ENCODE results near the gene ACOX3. TPM values are rescaled to one million over a fixed set of nuclear protein-coding genes. Genes with fewer than 3 reads are reported as not detected.

ACOX3 gene
- total and polyA plus RNA-seq, 2 donors (not counting 1 experiment from before 2014, with no cell fraction given): 6.8 to 23.8 TPM

DNA sequence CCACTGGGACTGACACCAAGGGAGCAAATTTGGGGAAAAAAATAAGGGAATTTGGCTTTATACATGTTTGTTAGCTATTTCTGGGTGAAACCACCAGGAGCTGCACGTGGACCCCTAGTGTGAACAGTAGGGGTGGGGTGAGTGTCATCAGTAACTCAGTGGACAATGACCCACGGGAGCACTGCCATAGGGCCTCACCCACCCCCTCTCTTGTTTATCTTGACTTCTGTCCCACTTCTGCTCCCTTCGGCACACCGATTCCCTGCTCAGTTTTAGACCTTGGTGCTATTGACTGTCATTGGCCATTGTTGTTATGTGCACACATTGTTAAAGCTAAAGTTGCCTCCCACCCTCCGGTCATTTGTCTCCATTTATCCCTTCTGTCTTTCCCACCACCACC is 9.0 kb downstream of the ACOX3 start:
- no peak overlapping the region for H2AFZ ChIP-seq (ENCODE audit: low read length)
- H3K4me2 ChIP-seq (ENCODE audit: extremely low read depth, insufficient read depth, low read length): no peak overlapping the region
- H3K4me3 ChIP-seq (replicated peaks in 1 of 4; ENCODE audit: control extremely low read depth in 1 of 4, insufficient read depth in 1 of 4, low read depth in 3 of 4, low read length in 4 of 4): no peak overlapping the region
- H3K36me3 ChIP-seq (ENCODE audit: control insufficient read depth, insufficient read depth, low read length): no peaks in the 10 kb centered on the region
- peaks cover 2% of the 10 kb centered on the region for H3K79me2 ChIP-seq (ENCODE audit: control insufficient read depth, insufficient read depth, low read length)
- DNase-seq (ENCODE audit: low read depth in 2 of 2): no peak
- H3K27ac ChIP-seq (ENCODE audit: insufficient read depth, low read length): no peak overlapping the region
- H4K20me1 ChIP-seq (ENCODE audit: control insufficient read depth, extremely low read depth, insufficient read depth, low read length): no peaks in the 10 kb centered on the region
- H3K4me1 ChIP-seq (ENCODE audit: control insufficient read depth, extremely low read depth, insufficient read depth, low read length): peaks cover 8% of the 10 kb centered on the region
- H3K27me3 ChIP-seq (ENCODE audit: control insufficient read depth, insufficient read depth, low read length): no peaks in the 10 kb centered on the region
- TF ChIP-seq EZH2 (IDR thresholded peaks at IDR 0.05; ENCODE audit: low read length, missing control alignments): no peak
- TF ChIP-seq, protein P1, sequence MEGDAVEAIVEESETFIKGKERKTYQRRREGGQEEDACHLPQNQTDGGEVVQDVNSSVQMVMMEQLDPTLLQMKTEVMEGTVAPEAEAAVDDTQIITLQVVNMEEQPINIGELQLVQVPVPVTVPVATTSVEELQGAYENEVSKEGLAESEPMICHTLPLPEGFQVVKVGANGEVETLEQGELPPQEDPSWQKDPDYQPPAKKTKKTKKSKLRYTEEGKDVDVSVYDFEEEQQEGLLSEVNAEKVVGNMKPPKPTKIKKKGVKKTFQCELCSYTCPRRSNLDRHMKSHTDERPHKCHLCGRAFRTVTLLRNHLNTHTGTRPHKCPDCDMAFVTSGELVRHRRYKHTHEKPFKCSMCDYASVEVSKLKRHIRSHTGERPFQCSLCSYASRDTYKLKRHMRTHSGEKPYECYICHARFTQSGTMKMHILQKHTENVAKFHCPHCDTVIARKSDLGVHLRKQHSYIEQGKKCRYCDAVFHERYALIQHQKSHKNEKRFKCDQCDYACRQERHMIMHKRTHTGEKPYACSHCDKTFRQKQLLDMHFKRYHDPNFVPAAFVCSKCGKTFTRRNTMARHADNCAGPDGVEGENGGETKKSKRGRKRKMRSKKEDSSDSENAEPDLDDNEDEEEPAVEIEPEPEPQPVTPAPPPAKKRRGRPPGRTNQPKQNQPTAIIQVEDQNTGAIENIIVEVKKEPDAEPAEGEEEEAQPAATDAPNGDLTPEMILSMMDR (conservative IDR thresholded peaks at IDR 0.05 in 1 of 2, IDR thresholded peaks at IDR 0.05 in 1 of 2; ENCODE audit: low read depth in 1 of 2, low read length in 2 of 2): no peak
- H3K9ac ChIP-seq (ENCODE audit: insufficient read depth, low read length): no peak overlapping the region
- H3K9me3 ChIP-seq (ENCODE audit: control insufficient read depth, insufficient read depth, low read depth, low read length): no peaks in the 10 kb centered on the region

DNA sequence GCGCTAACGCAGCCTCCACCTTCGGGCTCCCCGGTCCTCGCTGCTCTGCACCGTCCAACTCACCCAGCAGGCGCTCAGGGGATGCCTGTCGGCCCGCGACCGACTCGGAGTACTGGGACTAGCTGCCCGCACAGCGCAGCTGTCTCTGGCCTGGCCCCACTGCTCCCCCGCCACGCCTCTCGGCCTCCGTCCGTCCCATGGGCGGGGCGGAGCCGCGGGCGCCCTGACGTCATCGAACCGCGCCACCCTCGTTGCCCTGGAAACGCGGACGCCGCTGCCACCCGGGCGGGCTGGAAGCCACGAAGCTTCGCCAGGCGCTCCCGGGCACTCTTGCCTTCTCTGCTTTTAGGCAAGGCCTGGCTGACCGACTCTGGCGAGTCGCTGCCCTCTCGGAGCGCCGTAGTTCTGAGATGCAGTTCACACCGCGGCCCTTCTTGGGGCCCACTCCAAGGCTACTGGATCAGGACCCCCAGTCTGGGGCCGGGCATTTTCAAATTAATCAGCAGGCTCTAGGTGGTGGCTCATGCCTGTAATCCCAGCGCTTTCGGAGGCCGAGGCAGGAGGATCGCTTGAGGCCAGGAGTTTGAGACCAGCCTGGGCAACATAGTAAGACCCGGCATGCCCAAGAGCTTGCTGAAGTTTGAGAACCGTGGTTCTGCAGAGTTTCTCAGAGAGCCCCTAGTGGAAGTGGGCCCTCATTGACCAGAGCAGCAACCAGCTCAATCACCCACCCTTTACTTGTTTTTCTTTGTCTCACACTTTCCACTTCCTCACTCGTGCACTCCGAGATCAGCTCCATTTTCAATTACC is 12.0 kb downstream of the ACOX3 start:
- Histone ChIP-seq H4K20me1 (ENCODE audit: control insufficient read depth, extremely low read depth, insufficient read depth, low read length) (no peaks in the 10 kb centered on the region), H3K4me2 (ENCODE audit: extremely low read depth, insufficient read depth, low read length) (peak overlapping the region; percentile 100), H3K27me3 (ENCODE audit: control insufficient read depth, insufficient read depth, low read length) (no peaks in the 10 kb centered on the region), H3K27ac (ENCODE audit: insufficient read depth, low read length) (peak overlapping the region; percentile 67), H3K4me3 (replicated peaks in 1 of 4; ENCODE audit: control extremely low read depth in 1 of 4, insufficient read depth in 1 of 4, low read depth in 3 of 4, low read length in 4 of 4) (peak overlapping the region; percentile 81 to 85 (median 82)), H3K4me1 (ENCODE audit: control insufficient read depth, extremely low read depth, insufficient read depth, low read length) (peaks cover 7% of the 10 kb centered on the region), H3K9ac (ENCODE audit: insufficient read depth, low read length) (peak overlapping the region; percentile 86), H3K9me3 (ENCODE audit: control insufficient read depth, insufficient read depth, low read depth, low read length) (no peaks in the 10 kb centered on the region), H3K79me2 (ENCODE audit: control insufficient read depth, insufficient read depth, low read length) (no peaks in the 10 kb centered on the region), H2AFZ (ENCODE audit: low read length) (peak overlapping the region; percentile 74), H3K36me3 (ENCODE audit: control insufficient read depth, insufficient read depth, low read length) (no peaks in the 10 kb centered on the region)
- peak; percentile 76 to 84 for DNase-seq (ENCODE audit: low read depth in 2 of 2)
- no peak for TF ChIP-seq EZH2 (IDR thresholded peaks at IDR 0.05; ENCODE audit: low read length, missing control alignments)
- TF ChIP-seq, protein P1 (conservative IDR thresholded peaks at IDR 0.05 in 1 of 2, IDR thresholded peaks at IDR 0.05 in 1 of 2; ENCODE audit: low read depth in 1 of 2, low read length in 2 of 2): peak; percentile 41 to 70

DNA sequence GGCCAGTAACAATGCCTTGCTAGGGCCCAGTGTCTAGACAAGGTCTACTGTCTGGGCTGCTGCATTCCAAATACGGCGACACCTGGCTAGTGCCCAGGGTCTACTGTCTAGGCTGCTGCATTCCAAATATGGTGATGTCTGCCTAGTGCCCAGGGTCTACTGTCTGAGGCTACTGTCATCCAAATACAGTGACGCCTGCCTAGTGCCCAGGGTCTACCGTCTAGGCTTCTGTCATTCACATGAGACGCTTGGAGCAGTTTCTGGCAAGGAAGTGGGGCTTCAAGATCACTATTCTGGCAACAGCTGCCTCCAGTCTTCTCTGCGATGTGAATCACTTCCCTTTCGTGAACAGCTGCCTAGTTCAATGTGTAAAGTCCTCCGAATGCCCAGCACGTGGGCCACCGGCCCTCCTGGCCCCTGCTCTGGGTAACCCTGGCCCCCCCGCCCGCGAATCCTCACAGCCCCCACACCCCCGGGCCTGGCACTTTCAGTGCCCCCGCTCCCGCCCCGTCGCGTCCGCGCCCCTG is 12.7 kb downstream of the ACOX3 start:
- Histone ChIP-seq H3K9ac (ENCODE audit: insufficient read depth, low read length) (peak overlapping the region; percentile 86), H3K4me1 (ENCODE audit: control insufficient read depth, extremely low read depth, insufficient read depth, low read length) (peaks cover 7% of the 10 kb centered on the region), H3K27ac (ENCODE audit: insufficient read depth, low read length) (peak overlapping the region; percentile 67), H3K27me3 (ENCODE audit: control insufficient read depth, insufficient read depth, low read length) (no peaks in the 10 kb centered on the region), H2AFZ (ENCODE audit: low read length) (peak overlapping the region; percentile 69), H3K4me3 (replicated peaks in 1 of 4; ENCODE audit: control extremely low read depth in 1 of 4, insufficient read depth in 1 of 4, low read depth in 3 of 4, low read length in 4 of 4) (peak overlapping the region; percentile 81 to 85 (median 82)), H3K36me3 (ENCODE audit: control insufficient read depth, insufficient read depth, low read length) (no peaks in the 10 kb centered on the region), H3K9me3 (ENCODE audit: control insufficient read depth, insufficient read depth, low read depth, low read length) (no peaks in the 10 kb centered on the region), H4K20me1 (ENCODE audit: control insufficient read depth, extremely low read depth, insufficient read depth, low read length) (no peaks in the 10 kb centered on the region), H3K4me2 (ENCODE audit: extremely low read depth, insufficient read depth, low read length) (peak overlapping the region; percentile 100), H3K79me2 (ENCODE audit: control insufficient read depth, insufficient read depth, low read length) (no peaks in the 10 kb centered on the region)
- peak; percentile 68 to 71 for DNase-seq (ENCODE audit: low read depth in 2 of 2)
- TF ChIP-seq, protein P1 (conservative IDR thresholded peaks at IDR 0.05 in 1 of 2, IDR thresholded peaks at IDR 0.05 in 1 of 2; ENCODE audit: low read depth in 1 of 2, low read length in 2 of 2): no peak
- no peak for TF ChIP-seq EZH2 (IDR thresholded peaks at IDR 0.05; ENCODE audit: low read length, missing control alignments)

Measured in fibroblast of lung (primary cell).